GM19099 (cell line): ENCODE results near the gene OR2AG1.

Source experiments
- POLR2A ChIP-seq: IDR thresholded peaks from 3 replicates; pipeline ENCODE4 v1.6.1; 2011; ENCODE audit warnings: low read depth; ENCODE audit not compliant: insufficient read length; ENCODE audit errors: extremely low read depth

OR2AG1 gene, protein sequence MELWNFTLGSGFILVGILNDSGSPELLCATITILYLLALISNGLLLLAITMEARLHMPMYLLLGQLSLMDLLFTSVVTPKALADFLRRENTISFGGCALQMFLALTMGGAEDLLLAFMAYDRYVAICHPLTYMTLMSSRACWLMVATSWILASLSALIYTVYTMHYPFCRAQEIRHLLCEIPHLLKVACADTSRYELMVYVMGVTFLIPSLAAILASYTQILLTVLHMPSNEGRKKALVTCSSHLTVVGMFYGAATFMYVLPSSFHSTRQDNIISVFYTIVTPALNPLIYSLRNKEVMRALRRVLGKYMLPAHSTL

GRCh38 chr11:6782720-6783119, at the start of gene OR2AG1:
OR2AG1 (plus strand) TSS chr11:6783020; CDS start chr11:6785038, 2,018 bp downstream.
- TF ChIP-seq POLR2A, result no peak

- no peak for TF ChIP-seq POLR2A
Observed at GRCh38 chr11:6733326-6734275, 49.2 kb upstream of the OR2AG1 start.

DNA sequence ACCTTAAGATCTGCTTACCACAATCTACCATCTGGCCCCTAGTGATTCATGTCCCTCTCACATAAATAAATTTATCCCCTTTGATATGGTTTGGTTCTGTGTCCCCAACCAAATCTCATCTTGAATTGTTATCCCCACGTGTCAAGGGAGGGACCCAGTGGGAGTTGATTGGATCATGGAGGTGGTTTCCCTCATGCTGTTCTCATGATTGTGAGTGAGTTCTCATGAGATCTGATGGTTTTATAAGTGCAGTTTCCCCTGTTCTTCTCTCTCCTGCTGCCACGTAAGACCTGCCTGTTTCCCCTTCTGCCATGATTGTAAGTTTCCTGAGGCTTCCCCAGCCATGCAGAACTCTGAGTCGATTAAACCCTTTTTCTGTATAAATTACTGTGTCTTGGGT, 48.2 kb upstream of the OR2AG1 start:
- no peak for TF ChIP-seq POLR2A

GRCh38 chr11:6735306-6735705, 47.5 kb upstream of the OR2AG1 start:
- no peak for TF ChIP-seq POLR2A

- TF ChIP-seq POLR2A, result no peak
Observed at GRCh38 chr11:6736495-6737121, 46.2 kb upstream of the OR2AG1 start.

DNA sequence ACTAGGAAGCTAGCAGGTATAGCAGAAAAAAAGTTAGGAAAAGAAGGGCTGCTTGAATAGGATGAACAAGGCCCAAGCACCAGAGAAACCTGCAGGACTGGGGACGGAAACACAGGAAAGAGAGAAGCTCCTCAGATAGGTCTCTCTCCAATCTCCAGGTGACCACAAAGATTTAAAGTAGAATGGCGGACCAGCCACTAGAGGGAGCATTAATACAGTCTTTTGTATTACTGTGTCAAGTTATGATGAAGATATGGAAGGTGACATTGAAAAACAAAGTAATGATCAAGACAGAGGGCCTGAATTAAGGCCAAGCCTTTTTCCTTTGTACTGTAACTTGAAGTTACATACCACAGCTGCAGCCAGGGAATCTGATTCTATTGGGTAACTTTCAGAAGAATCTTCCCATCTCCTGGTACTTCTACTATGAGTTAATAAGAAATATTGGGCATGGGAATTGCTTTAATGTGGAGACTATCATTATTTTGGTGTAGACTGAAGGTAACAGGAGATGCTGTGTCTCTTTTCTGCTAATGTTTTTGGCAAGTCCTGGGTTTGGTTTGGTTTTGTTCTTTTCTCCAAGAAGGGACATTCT, 44.9 kb upstream of the OR2AG1 start:
- no peak for TF ChIP-seq POLR2A

- no peak for TF ChIP-seq POLR2A
Observed at GRCh38 chr11:6738590-6738989, 44.2 kb upstream of the OR2AG1 start.

GRCh38 chr11:6742260-6742659, 40.6 kb upstream of the OR2AG1 start:
- TF ChIP-seq POLR2A, result no peak

- TF ChIP-seq POLR2A, result no peak
Observed at GRCh38 chr11:6745018-6745417, 37.8 kb upstream of the OR2AG1 start.

DNA sequence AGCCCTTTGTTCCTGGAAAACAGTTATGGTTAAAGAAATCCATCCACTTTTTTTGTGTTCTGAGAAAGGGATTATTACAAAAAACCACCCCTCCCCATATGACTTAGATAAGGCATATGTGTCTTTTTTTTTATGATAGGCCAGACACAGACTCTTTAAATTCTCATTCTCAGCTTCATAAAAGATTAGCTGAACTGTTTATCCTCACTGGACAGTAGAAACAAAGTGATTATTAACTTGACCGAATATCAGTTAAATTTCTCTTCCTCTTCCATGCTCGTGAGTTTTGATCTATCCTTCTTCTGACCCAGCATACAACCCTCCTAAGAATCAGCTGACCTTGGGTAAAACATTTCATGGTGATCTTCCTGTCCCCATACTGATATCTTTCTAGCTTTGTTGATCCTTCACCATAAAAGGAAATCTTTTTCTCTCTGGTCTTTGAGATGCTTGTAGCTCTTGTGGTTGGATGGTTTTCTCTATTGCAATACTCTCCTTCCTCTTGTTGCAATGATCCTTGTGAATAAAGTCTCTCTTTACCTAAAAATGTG, 37.3 kb upstream of the OR2AG1 start:
- no peak for TF ChIP-seq POLR2A

GRCh38 chr11:6746086-6746618, 36.7 kb upstream of the OR2AG1 start:
- TF ChIP-seq POLR2A, result peak; percentile 70

- TF ChIP-seq POLR2A, result no peak
Observed at GRCh38 chr11:6746626-6747025, 36.2 kb upstream of the OR2AG1 start.

- no peak for TF ChIP-seq POLR2A
Observed at GRCh38 chr11:6747097-6747668, 35.6 kb upstream of the OR2AG1 start.

GRCh38 chr11:6755303-6755952, 27.4 kb upstream of the OR2AG1 start:
- no peak for TF ChIP-seq POLR2A
